ENCODE data around the gene NOL12. TPM values are rescaled to one million over a fixed set of nuclear protein-coding genes. Genes with fewer than 3 reads are reported as not detected.

Gene NOL12
- total RNA-seq, 2 donors from 2014 or later = 39.6 to 49.0 TPM

DNA sequence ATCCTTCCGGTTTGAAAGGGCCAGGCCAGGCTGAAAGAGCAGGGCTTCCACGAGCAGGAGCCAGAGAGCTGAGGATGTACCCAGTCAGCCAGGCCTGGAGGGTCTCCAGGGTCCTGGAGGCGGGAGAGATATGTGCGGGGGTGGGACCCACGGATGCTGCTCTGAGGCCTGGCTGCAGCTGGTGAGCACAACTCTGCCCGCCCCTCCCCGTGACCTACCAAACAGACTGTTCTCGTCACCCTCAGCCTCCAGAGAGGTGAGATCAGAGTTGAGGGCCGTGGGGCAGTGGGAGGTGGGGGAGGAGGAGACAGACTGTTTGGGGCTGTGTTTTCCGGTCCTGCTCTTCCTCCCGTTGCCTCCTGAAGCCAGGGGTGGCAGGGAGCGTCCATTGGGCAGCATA, 52.9 kb downstream of the NOL12 start:
- Histone ChIP-seq H3K4me3 (no peak overlapping the region), H3K27ac (no peak overlapping the region), H3K36me3 (no peaks in the 10 kb centered on the region), H3K9me3 (no peaks in the 10 kb centered on the region), H3K4me1 (replicated peaks) (no peaks in the 10 kb centered on the region), H3K27me3 (replicated peaks; ENCODE audit: insufficient read depth) (no peaks in the 10 kb centered on the region)
- no peak for DNase-seq (ENCODE audit: low spot score)
- intact Hi-C loops (cut with DNase I) = loop anchor here (5.0 kb wide), 1 partner anchor 53 kb away; no protein-coding TSS in a partner anchor
- WGBS = 69% methylated on average over 11 of the region's 12 CpGs
- TF ChIP-seq POLR2A (IDR thresholded peaks at IDR 0.05) = no peak

GRCh38 chr22:37739611-37740049, 53.5 kb downstream of the NOL12 start:
- intact Hi-C loops (cut with DNase I) = loop anchor here (5.0 kb wide), 1 partner anchor 53 kb away; no protein-coding TSS in a partner anchor
- TF ChIP-seq POLR2AphosphoS5 (IDR thresholded peaks at IDR 0.05) = no peak
- TF ChIP-seq CTCF (IDR thresholded peaks at IDR 0.05) = no peak
- no peak for TF ChIP-seq POLR2A (IDR thresholded peaks at IDR 0.05)
- H3K27ac ChIP-seq = no peak overlapping the region
- no peaks in the 10 kb centered on the region for H3K27me3 ChIP-seq (replicated peaks; ENCODE audit: insufficient read depth)
- no peak for DNase-seq (ENCODE audit: low spot score)
- H3K4me3 ChIP-seq = no peak overlapping the region
- no peaks in the 10 kb centered on the region for H3K9me3 ChIP-seq
- WGBS = 81% methylated on average over 17 of the region's 17 CpGs
- no peaks in the 10 kb centered on the region for H3K36me3 ChIP-seq
- no peaks in the 10 kb centered on the region for H3K4me1 ChIP-seq (replicated peaks)

DNA sequence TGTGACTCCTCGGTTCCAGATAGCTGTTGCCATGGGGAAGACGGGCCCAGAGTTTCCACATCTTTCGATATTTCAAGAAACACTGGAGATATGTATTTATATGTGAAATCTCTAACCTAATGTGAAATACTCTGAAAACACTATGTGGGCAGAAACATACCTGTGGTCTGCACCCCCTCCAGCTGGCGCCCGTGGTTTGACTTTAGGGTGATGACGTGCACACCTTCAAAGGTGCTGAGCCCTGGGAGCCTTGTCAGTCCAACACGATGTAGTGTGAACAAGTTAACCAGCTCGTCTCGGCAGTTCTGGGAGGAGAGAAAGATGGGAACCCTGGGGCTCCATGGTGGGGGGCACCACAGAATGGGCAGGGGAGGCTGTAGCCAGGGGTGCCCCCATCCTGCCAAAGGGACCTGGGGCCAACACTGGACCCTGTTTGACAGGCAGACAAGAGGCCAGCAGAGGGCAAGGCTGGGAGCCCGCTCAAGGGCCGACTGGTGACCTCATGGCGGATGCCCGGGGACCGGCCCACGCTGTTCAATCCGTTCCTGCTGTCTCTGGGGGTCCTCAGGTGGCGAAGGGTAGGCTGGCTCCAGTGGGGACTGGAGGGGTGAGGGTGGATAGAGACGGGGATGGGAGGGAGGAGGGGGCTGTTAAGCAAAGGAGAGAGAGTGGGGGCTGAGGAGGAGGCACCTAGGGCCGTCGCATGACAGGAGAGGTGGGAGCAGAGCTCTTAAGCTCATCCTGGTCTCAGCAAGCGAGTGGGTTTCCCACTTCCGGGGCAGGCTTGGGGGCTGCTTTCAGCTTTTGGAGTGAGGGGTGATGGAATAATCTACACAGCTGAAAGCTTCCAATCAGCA, 54.5 kb downstream of the NOL12 start:
- Histone ChIP-seq H3K36me3 (no peaks in the 10 kb centered on the region), H3K27me3 (replicated peaks; ENCODE audit: insufficient read depth) (no peaks in the 10 kb centered on the region), H3K4me3 (no peak overlapping the region), H3K27ac (no peak overlapping the region), H3K4me1 (replicated peaks) (peaks cover 4% of the 10 kb centered on the region), H3K9me3 (no peaks in the 10 kb centered on the region)
- DNase-seq (ENCODE audit: low spot score) = no peak
- 71% methylated on average over 22 of the region's 22 CpGs for WGBS
- intact Hi-C loops (cut with DNase I) = no loop called here
- no peak for TF ChIP-seq CTCF (IDR thresholded peaks at IDR 0.05)
- TF ChIP-seq POLR2A (IDR thresholded peaks at IDR 0.05) = no peak
- no peak for TF ChIP-seq POLR2AphosphoS5 (IDR thresholded peaks at IDR 0.05)

DNA sequence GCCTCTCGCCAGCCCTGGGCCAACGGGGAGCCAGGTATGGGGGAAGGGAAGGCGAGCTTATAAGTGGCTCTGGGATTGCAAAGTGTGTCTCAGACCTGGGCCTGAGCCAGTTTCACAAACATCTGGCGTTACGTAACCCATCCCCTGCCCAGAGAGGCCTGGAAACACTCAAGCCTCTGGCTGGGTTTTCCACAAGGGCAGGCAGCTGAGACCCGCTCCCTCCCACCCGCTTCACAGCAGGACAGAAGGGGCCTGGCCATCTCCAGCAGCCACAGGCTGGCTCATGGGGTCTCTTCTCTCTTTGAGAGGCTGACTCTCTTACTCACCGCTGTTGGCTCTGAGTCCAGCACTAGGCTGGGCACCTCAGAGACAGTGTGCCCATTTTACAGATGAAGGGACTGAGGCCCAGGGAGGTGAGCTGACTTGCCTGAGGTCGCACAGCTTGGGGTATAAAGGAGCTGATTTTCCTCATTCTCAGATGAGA, 55.2 kb downstream of the NOL12 start:
- WGBS = 45% methylated on average over 9 of the region's 9 CpGs
- intact Hi-C loops (cut with DNase I) = no loop called here
- DNase-seq (ENCODE audit: low spot score) = no peak

More for the DNA sequence above, 55.2 kb downstream of the NOL12 start:
- no peaks in the 10 kb centered on the region for H3K27me3 ChIP-seq (replicated peaks; ENCODE audit: insufficient read depth)
- H3K9me3 ChIP-seq = no peaks in the 10 kb centered on the region
- no peaks in the 10 kb centered on the region for H3K36me3 ChIP-seq
- no peak overlapping the region for H3K27ac ChIP-seq
- H3K4me1 ChIP-seq (replicated peaks) = peaks cover 4% of the 10 kb centered on the region
- no peak overlapping the region for H3K4me3 ChIP-seq
- TF ChIP-seq POLR2AphosphoS5 (IDR thresholded peaks at IDR 0.05) (peak; percentile 28), POLR2A (IDR thresholded peaks at IDR 0.05) (no peak), CTCF (IDR thresholded peaks at IDR 0.05) (no peak)
